DOHH2 (cell line): Measurements from ENCODE around the gene ACTRT2.

Source experiments
- H3F3A ChIP-seq: fragments of 200-600 bp; sonication (generic), shearing (Covaris generic); 2 replicates; pipeline ENCODE4 v1.6.0; 2016; ENCODE audit warnings: antibody characterized with exemption, mild to moderate bottlenecking; ENCODE audit not compliant: control insufficient read depth, insufficient read depth
- H3K27ac ChIP-seq: fragments of 200-600 bp; sonication (generic); 2 replicates; pipeline ENCODE4 v1.5.1; 2014; ENCODE audit warnings: low read depth, mild to moderate bottlenecking, low read length, moderate library complexity
- H3K27me3 ChIP-seq: fragments of 200-600 bp; sonication (generic); 2 replicates; pipeline ENCODE4 v1.6.1; 2014; ENCODE audit warnings: mild to moderate bottlenecking, low read length, mixed read lengths; ENCODE audit not compliant: control insufficient read depth
- H3K36me3 ChIP-seq: fragments of 200-600 bp; sonication (generic); 2 replicates; pipeline ENCODE4 v1.6.1; 2014; ENCODE audit warnings: mild to moderate bottlenecking, low read length, moderate library complexity, mixed read lengths; ENCODE audit not compliant: control insufficient read depth
- H3K4me1 ChIP-seq: fragments of 200-600 bp; sonication (generic); 2 replicates; pipeline ENCODE4 v1.6.1; 2014; ENCODE audit warnings: mild to moderate bottlenecking, low read length, mixed read lengths; ENCODE audit not compliant: control insufficient read depth
- H3K4me2 ChIP-seq: fragments of 200-600 bp; sonication (generic); 2 replicates; pipeline ENCODE4 v1.6.0; 2014; ENCODE audit warnings: mild to moderate bottlenecking, low read length, moderate library complexity
- H3K4me3 ChIP-seq: fragments of 200-600 bp; sonication (generic); 2 replicates; pipeline ENCODE4 v1.5.1; 2014; ENCODE audit warnings: mild to moderate bottlenecking, low read length, mixed read lengths
- H3K79me2 ChIP-seq: fragments of 200-600 bp; sonication (generic); 2 replicates; pipeline ENCODE4 v1.6.1; 2014; ENCODE audit warnings: mild to moderate bottlenecking, low read length, mixed read lengths; ENCODE audit not compliant: control insufficient read depth
- H3K9me2 ChIP-seq: fragments of 200-600 bp; sonication (generic); replicated peaks from 2 replicates; pipeline ENCODE4 v1.6.1; 2014; ENCODE audit warnings: mild to moderate bottlenecking, low read length, mixed read lengths; ENCODE audit not compliant: control insufficient read depth
- H3K9me3 ChIP-seq: fragments of 200-600 bp; sonication (generic); 2 replicates; pipeline ENCODE4 v1.6.1; 2014; ENCODE audit warnings: antibody characterized with exemption, low read length, mixed read lengths; ENCODE audit not compliant: control insufficient read depth, insufficient read depth
- H4K20me1 ChIP-seq: fragments of 200-600 bp; sonication (generic); 2 replicates; pipeline ENCODE4 v1.6.0; 2014; ENCODE audit warnings: low read depth, mild to moderate bottlenecking, antibody characterized with exemption, low read length, moderate library complexity; ENCODE audit not compliant: control insufficient read depth, insufficient read depth
- EZH2phosphoT487 ChIP-seq: fragments of 200-600 bp; sonication (generic); IDR thresholded peaks from 2 replicates; pipeline ENCODE4 v1.6.1; 2017; ENCODE audit warnings: borderline replicate concordance, mild to moderate bottlenecking, antibody characterized with exemption, low read length, moderate library complexity, mixed read lengths
- TF ChIP-seq, protein P1 (sequence below): fragments of 200-600 bp; sonication (generic); IDR thresholded peaks from one replicate; pipeline ENCODE4 v1.5.1; 2014; ENCODE audit warnings: antibody characterized with exemption, mild to moderate bottlenecking, low read depth, low read length; ENCODE audit not compliant: poor library complexity, severe bottlenecking

The ACTRT2 gene

DNA sequence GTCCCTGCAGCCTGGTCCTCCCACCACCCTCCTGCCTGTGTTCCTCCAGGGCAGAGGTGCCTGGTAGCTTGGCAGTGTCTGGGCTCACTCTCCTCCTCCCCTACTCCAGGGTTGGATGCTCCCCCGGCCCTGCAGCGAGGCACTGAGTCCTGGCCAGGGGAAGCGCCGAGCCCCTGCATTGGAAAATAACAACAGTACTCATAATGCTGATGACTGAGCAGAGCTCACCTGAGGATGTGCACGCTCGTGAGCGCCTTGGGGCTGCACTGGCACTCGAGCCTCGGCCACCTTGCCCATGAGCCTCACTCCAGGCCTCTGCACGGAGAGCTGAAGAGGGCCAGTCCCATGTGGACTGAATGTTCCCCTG lies 6.0 kb upstream of the ACTRT2 start:
- H3K4me3 ChIP-seq = no peak overlapping the region
- H3K27ac ChIP-seq = no peak overlapping the region
- no peaks in the 10 kb centered on the region for H3K9me2 ChIP-seq
- H3K27me3 ChIP-seq = no peaks in the 10 kb centered on the region
- TF ChIP-seq EZH2phosphoT487 = no peak
- TF ChIP-seq, protein P1, sequence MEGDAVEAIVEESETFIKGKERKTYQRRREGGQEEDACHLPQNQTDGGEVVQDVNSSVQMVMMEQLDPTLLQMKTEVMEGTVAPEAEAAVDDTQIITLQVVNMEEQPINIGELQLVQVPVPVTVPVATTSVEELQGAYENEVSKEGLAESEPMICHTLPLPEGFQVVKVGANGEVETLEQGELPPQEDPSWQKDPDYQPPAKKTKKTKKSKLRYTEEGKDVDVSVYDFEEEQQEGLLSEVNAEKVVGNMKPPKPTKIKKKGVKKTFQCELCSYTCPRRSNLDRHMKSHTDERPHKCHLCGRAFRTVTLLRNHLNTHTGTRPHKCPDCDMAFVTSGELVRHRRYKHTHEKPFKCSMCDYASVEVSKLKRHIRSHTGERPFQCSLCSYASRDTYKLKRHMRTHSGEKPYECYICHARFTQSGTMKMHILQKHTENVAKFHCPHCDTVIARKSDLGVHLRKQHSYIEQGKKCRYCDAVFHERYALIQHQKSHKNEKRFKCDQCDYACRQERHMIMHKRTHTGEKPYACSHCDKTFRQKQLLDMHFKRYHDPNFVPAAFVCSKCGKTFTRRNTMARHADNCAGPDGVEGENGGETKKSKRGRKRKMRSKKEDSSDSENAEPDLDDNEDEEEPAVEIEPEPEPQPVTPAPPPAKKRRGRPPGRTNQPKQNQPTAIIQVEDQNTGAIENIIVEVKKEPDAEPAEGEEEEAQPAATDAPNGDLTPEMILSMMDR = no peak
- no peak overlapping the region for H3K4me2 ChIP-seq
- H4K20me1 ChIP-seq = no peaks in the 10 kb centered on the region
- H3F3A ChIP-seq = no peaks in the 10 kb centered on the region
- peaks cover 12% of the 10 kb centered on the region; the same call in 1 of the 2 replicates for H3K9me3 ChIP-seq
- H3K4me1 ChIP-seq = no peaks in the 10 kb centered on the region
- no peaks in the 10 kb centered on the region for H3K79me2 ChIP-seq
- H3K36me3 ChIP-seq = no peaks in the 10 kb centered on the region

DNA sequence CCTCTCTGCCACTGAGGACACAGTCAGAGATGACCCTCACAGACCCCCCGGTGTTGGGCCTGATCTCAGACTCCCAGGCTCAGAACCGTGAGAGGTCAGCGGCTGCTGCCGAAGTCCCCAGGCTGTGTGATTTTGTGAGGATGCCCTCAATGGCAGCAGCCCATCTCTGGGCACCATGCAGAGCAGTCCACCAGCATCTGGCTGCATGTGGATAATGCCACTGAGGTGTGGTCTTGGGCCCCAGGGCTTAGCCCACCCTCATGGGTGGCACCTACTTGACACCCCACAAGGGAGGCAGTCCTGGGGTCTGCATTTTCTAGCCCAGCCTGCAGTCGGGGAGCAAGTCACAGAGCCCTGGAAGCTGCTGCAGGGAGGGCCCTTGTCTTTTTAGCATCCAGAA lies 5.5 kb upstream of the ACTRT2 start:
- H3K27me3 ChIP-seq = no peaks in the 10 kb centered on the region
- H3K4me2 ChIP-seq = no peak overlapping the region
- H3K9me3 ChIP-seq = peaks cover 12% of the 10 kb centered on the region; the same call in 1 of the 2 replicates
- H4K20me1 ChIP-seq = no peaks in the 10 kb centered on the region
- H3F3A ChIP-seq = no peaks in the 10 kb centered on the region
- no peaks in the 10 kb centered on the region for H3K36me3 ChIP-seq
- H3K27ac ChIP-seq = no peak overlapping the region
- no peaks in the 10 kb centered on the region for H3K4me1 ChIP-seq
- H3K9me2 ChIP-seq = no peaks in the 10 kb centered on the region
- TF ChIP-seq, protein P1 = no peak
- TF ChIP-seq EZH2phosphoT487 = no peak
- H3K79me2 ChIP-seq = no peaks in the 10 kb centered on the region
- no peak overlapping the region for H3K4me3 ChIP-seq

GRCh38 chr1:3016641-3017439 lies 4.4 kb upstream of the ACTRT2 start:
- Histone ChIP-seq H3K36me3 (no peaks in the 10 kb centered on the region), H3K9me2 (no peaks in the 10 kb centered on the region), H3K4me1 (no peaks in the 10 kb centered on the region), H3F3A (no peaks in the 10 kb centered on the region), H3K4me3 (no peak overlapping the region), H3K79me2 (no peaks in the 10 kb centered on the region), H3K27ac (no peak overlapping the region), H3K4me2 (no peak overlapping the region), H3K27me3 (no peaks in the 10 kb centered on the region), H4K20me1 (no peaks in the 10 kb centered on the region), H3K9me3 (peaks cover 12% of the 10 kb centered on the region; the same call in 1 of the 2 replicates)
- TF ChIP-seq, protein P1 = no peak
- TF ChIP-seq EZH2phosphoT487 = no peak
